Esophagus muscularis mucosa (tissue), 3 donors: Measurements from ENCODE around the gene UBE3D.

Experiments
- CTCF ChIP-seq, 3 experiments: fragments of 200-600 bp in 2 of 3; fragments of 450-650 bp in 1 of 3; sonication (generic) in 2 of 3; IDR thresholded peaks; one replicate each; pipeline ENCODE4 v1.5.1; 2017 to 2019; ENCODE audit warnings: antibody characterized with exemption in 3 of 3, mild to moderate bottlenecking in 2 of 3, moderate library complexity in 1 of 3
- POLR2AphosphoS5 ChIP-seq, 2 donors: sonication (generic); formaldehyde crosslinking; IDR thresholded peaks; one replicate each; pipeline ENCODE4 v1.6.1; 2017; ENCODE audit warnings: antibody characterized with exemption in 2 of 2

- TF ChIP-seq CTCF (IDR thresholded peaks at IDR 0.05), result no peak
- no peak for TF ChIP-seq POLR2AphosphoS5 (IDR thresholded peaks at IDR 0.05)
Measured at GRCh38 chr6:83062225-83062624, 3.4 kb downstream of the UBE3D start.
